ENCODE results near the gene ANKFN1. TPM values are rescaled to one million over a fixed set of nuclear protein-coding genes. Genes with fewer than 3 reads are reported as not detected.

The ANKFN1 gene
- total RNA-seq, 4 donors from 2014 or later = 0.40 TPM; not detected in 3

DNA sequence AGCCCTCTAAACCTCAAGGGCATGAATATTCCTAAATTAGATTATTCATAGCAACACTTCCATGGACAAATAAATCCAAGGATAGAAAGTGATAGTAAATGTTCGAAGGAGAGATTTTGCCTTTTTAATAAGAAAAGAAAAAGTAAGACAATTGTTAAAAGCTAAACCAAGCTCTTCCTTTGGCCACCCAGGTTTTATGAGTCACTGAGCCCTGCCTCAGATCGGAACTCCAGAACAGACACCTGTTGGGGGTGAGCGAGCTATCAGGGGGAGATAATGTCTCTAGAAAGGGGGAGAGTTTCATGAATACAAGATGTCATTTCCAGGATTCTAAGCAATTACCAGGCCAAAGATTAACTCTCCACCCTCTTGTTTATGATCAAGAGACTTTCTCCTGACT is 171.4 kb downstream of the ANKFN1 start:
- Histone ChIP-seq H3K4me3 (no peak overlapping the region), H3K9me3 (no peaks in the 10 kb centered on the region), H3K27me3 (peaks cover 0 to 9% (median 4%) of the 10 kb centered on the region in 4 donors), H3K36me3 (no peaks in the 10 kb centered on the region), H3K27ac (replicated peaks in 1 of 4) (no peak overlapping the region), H3K4me1 (peaks cover 0 to 5% (median 0%) of the 10 kb centered on the region in 4 donors)
- intact Hi-C loops (cut with DNase I) = loop anchor here (5.0 kb wide), 1 partner anchor 197 kb away; no protein-coding TSS in a partner anchor
- 81% methylated on average over 3 of the region's 3 CpGs for WGBS
- DNase-seq (ENCODE audit: extremely low spot score) = no peak
- no peak for TF ChIP-seq EP300 (IDR thresholded peaks at IDR 0.05)
- no peak for TF ChIP-seq POLR2AphosphoS5 (IDR thresholded peaks at IDR 0.05)
- TF ChIP-seq POLR2A (IDR thresholded peaks at IDR 0.05; ENCODE audit: low read depth) = no peak
- TF ChIP-seq, protein P1, sequence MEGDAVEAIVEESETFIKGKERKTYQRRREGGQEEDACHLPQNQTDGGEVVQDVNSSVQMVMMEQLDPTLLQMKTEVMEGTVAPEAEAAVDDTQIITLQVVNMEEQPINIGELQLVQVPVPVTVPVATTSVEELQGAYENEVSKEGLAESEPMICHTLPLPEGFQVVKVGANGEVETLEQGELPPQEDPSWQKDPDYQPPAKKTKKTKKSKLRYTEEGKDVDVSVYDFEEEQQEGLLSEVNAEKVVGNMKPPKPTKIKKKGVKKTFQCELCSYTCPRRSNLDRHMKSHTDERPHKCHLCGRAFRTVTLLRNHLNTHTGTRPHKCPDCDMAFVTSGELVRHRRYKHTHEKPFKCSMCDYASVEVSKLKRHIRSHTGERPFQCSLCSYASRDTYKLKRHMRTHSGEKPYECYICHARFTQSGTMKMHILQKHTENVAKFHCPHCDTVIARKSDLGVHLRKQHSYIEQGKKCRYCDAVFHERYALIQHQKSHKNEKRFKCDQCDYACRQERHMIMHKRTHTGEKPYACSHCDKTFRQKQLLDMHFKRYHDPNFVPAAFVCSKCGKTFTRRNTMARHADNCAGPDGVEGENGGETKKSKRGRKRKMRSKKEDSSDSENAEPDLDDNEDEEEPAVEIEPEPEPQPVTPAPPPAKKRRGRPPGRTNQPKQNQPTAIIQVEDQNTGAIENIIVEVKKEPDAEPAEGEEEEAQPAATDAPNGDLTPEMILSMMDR (IDR thresholded peaks at IDR 0.05) = no peak

- TF ChIP-seq POLR2A (IDR thresholded peaks at IDR 0.05; ENCODE audit: low read depth) = no peak
- TF ChIP-seq POLR2AphosphoS5 (IDR thresholded peaks at IDR 0.05) = no peak
- TF ChIP-seq, protein P1 (IDR thresholded peaks at IDR 0.05) = no peak
- TF ChIP-seq EP300 (IDR thresholded peaks at IDR 0.05) = no peak
- no peak for DNase-seq (ENCODE audit: extremely low spot score)
- H3K9me3 ChIP-seq = no peaks in the 10 kb centered on the region
- no peak overlapping the region for H3K4me3 ChIP-seq
- 77% methylated on average over 13 of the region's 13 CpGs for WGBS
- peaks cover 0 to 6% (median 2%) of the 10 kb centered on the region in 4 donors for H3K27me3 ChIP-seq
- H3K4me1 ChIP-seq = peaks cover 0 to 5% (median 0%) of the 10 kb centered on the region in 4 donors
- intact Hi-C loops (cut with DNase I) = no loop called here
- H3K36me3 ChIP-seq = no peaks in the 10 kb centered on the region
- no peak overlapping the region for H3K27ac ChIP-seq (replicated peaks in 1 of 4)
These were observed 172.2 kb downstream of the ANKFN1 start for GRCh38 chr17:56325313-56326000.

GRCh38 chr17:56326001-56326359 is 172.7 kb downstream of the ANKFN1 start:
- no peak for DNase-seq (ENCODE audit: extremely low spot score)
- Histone ChIP-seq H3K27ac (replicated peaks in 1 of 4) (no peak overlapping the region), H3K4me1 (peaks cover 0 to 5% (median 0%) of the 10 kb centered on the region in 4 donors), H3K9me3 (no peaks in the 10 kb centered on the region), H3K4me3 (no peak overlapping the region), H3K27me3 (peaks cover 0 to 4% (median under 1%) of the 10 kb centered on the region in 4 donors), H3K36me3 (no peaks in the 10 kb centered on the region)
- 69% methylated on average over 5 of the region's 5 CpGs for WGBS
- intact Hi-C loops (cut with DNase I) = no loop called here
- TF ChIP-seq, protein P1 (IDR thresholded peaks at IDR 0.05) = no peak
- TF ChIP-seq POLR2A (IDR thresholded peaks at IDR 0.05; ENCODE audit: low read depth) (no peak), POLR2AphosphoS5 (IDR thresholded peaks at IDR 0.05) (no peak), EP300 (IDR thresholded peaks at IDR 0.05) (no peak)

DNA sequence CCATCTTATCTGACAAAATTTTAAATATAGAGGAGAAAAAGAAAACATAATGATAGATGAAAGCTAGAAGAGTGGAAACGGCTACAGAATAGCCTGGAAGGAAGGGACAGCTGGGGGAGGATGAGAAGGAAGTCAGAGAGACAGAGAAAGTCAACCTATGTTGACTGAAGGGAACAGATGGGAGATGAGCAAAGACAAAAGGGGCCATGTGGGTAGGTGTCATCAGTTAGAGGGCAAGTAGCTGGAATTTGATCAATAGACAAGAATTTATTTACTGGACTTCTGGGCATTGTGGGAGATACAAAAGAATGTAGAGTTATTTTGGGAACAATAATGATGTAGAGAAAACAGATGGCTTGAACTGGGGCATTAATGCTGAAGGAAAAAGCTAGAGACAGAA is 194.4 kb downstream of the ANKFN1 start:
- Histone ChIP-seq H3K4me1 (no peaks in the 10 kb centered on the region), H3K4me3 (no peak overlapping the region), H3K27ac (replicated peaks in 1 of 4) (no peak overlapping the region), H3K9me3 (peaks cover 0 to 10% (median 6%) of the 10 kb centered on the region in 4 donors), H3K36me3 (no peaks in the 10 kb centered on the region), H3K27me3 (no peaks in the 10 kb centered on the region)
- TF ChIP-seq, protein P1 (IDR thresholded peaks at IDR 0.05) = no peak
- TF ChIP-seq POLR2A (IDR thresholded peaks at IDR 0.05; ENCODE audit: low read depth) (no peak), POLR2AphosphoS5 (IDR thresholded peaks at IDR 0.05) (no peak), EP300 (IDR thresholded peaks at IDR 0.05) (no peak)
- intact Hi-C loops (cut with DNase I) = no loop called here
- no peak for DNase-seq (ENCODE audit: extremely low spot score)
- 59% methylated on average over 1 of the region's 1 CpG for WGBS
